GM12801 (cell line): Measurements from ENCODE around the gene ZYX.

Experiments
- CTCF ChIP-seq: IDR thresholded peaks from one replicate; pipeline ENCODE4 v1.5.1; 2011; ENCODE audit warnings: control low read depth; ENCODE audit not compliant: insufficient read length; ENCODE audit errors: extremely low read depth

Gene ZYX

GRCh38 chr7:143415742-143416397 is 34.7 kb downstream of the ZYX start:
- TF ChIP-seq CTCF: no peak

- TF ChIP-seq CTCF: no peak
Measured at GRCh38 chr7:143416565-143417149, 35.5 kb downstream of the ZYX start.

DNA sequence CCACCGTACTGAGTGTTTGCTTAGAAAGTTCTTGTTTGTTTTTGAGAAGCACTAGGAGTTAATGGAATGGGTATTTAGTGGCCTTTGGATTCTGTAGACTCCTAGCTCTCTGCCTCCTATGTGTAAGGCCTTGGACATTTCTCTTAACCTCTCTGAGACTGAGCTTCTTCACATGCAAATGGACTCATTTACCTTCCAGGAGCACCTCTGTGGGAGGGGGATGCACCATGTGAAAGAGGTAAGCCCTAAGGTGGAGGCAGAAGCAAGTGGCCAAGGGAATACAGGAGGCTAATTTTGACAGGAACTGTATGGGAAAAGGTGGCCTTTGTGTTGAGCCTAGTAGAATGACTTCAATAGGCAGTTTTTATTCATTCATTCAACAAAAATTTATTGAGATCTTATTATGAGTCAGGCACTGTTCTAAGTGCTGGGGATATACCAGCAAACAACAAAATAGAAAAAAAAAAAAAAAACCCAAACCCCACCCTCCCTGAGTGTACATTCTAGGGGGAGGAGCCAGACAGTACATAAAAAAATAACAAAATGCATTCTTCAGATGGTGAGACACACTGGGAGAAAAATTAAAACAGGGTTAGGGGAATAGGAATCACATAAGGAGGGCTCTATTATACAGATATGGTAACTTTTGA is 36.7 kb downstream of the ZYX start:
- TF ChIP-seq CTCF: no peak

DNA sequence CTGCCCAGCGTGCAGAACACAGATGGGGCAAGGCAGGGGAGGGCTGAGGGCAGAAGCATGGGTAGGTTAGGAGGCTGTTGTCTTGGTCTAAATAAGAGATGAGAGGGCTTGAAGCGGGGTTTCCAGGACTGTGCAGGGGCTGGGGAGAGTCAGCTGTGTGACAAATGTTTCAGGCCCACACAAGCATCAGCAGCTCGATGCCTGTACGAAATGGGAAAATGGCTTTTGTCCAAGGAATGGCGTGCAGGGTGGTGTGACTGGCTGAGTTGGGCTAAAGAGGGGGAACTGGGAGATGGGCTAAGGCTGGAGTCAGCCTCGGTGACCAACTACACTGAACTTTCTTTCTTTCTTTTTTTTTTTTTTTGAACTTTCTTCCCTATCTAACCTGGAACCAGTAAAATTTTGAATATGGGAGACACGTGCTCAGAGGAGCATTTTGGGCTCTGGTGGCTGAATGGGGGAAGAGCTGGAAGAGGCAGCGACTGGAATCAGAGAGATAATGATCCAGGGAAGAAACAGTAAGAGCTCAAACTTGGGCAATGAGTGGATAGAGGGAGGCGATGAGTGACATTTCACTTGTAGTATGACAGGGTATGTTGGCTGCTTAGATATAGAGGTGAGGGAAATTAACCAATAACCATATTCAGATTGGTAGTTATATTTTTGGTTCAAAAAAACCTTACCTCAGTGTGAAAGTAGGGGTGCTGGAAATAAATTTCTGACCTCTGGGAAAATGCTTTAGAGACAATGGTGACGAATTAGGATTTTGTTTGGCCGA is 37.7 kb downstream of the ZYX start:
- TF ChIP-seq CTCF: no peak

- TF ChIP-seq CTCF: no peak
Measured at GRCh38 chr7:143419880-143420279, 38.7 kb downstream of the ZYX start.

- no peak for TF ChIP-seq CTCF
Measured at GRCh38 chr7:143422033-143422432, 40.9 kb downstream of the ZYX start.

GRCh38 chr7:143426479-143427142 is 45.5 kb downstream of the ZYX start:
- no peak for TF ChIP-seq CTCF
